ENCODE measurements around the gene CUX1. TPM values are rescaled to one million over a fixed set of nuclear protein-coding genes. Genes with fewer than 3 reads are reported as not detected.

CUX1 gene
- total RNA-seq, 1 donor from 2014 or later: 89.1 TPM

GRCh38 chr7:101891936-101892640, 74.7 kb downstream of the CUX1 start:
- no peak overlapping the region for H3K4me3 Mint-ChIP-seq (ENCODE audit: unreplicated experiment)
- no peaks in the 10 kb centered on the region for H3K27me3 Mint-ChIP-seq (ENCODE audit: unreplicated experiment)
- no peak overlapping the region for H3K27ac Mint-ChIP-seq (ENCODE audit: unreplicated experiment)
- H3K36me3 Mint-ChIP-seq (ENCODE audit: unreplicated experiment): no peaks in the 10 kb centered on the region
- peaks cover 9% of the 10 kb centered on the region for H3K4me1 Mint-ChIP-seq (ENCODE audit: unreplicated experiment)
- no peak for DNase-seq (ENCODE audit: extremely low spot score, unreplicated experiment)
- no peaks in the 10 kb centered on the region for H3K9me3 Mint-ChIP-seq (ENCODE audit: unreplicated experiment)
- TF ChIP-seq CTCF (IDR thresholded peaks at IDR 0.05): no peak

- Mint-ChIP-seq H3K4me3 (ENCODE audit: unreplicated experiment) (no peak overlapping the region), H3K9me3 (ENCODE audit: unreplicated experiment) (no peaks in the 10 kb centered on the region), H3K4me1 (ENCODE audit: unreplicated experiment) (peaks cover 11% of the 10 kb centered on the region), H3K27ac (ENCODE audit: unreplicated experiment) (no peak overlapping the region), H3K36me3 (ENCODE audit: unreplicated experiment) (no peaks in the 10 kb centered on the region), H3K27me3 (ENCODE audit: unreplicated experiment) (no peaks in the 10 kb centered on the region)
- no peak for DNase-seq (ENCODE audit: extremely low spot score, unreplicated experiment)
- no peak for TF ChIP-seq CTCF (IDR thresholded peaks at IDR 0.05)
Measured at GRCh38 chr7:101893341-101894082, 76.1 kb downstream of the CUX1 start.

- no peak for TF ChIP-seq CTCF (IDR thresholded peaks at IDR 0.05)
- H3K9me3 Mint-ChIP-seq (ENCODE audit: unreplicated experiment): no peaks in the 10 kb centered on the region
- no peak for DNase-seq (ENCODE audit: extremely low spot score, unreplicated experiment)
- H3K4me1 Mint-ChIP-seq (ENCODE audit: unreplicated experiment): peaks cover 21% of the 10 kb centered on the region
- H3K27ac Mint-ChIP-seq (ENCODE audit: unreplicated experiment): no peak overlapping the region
- H3K4me3 Mint-ChIP-seq (ENCODE audit: unreplicated experiment): no peak overlapping the region
- H3K36me3 Mint-ChIP-seq (ENCODE audit: unreplicated experiment): peaks cover 2% of the 10 kb centered on the region
- H3K27me3 Mint-ChIP-seq (ENCODE audit: unreplicated experiment): no peaks in the 10 kb centered on the region
Measured at GRCh38 chr7:101896316-101896715, 78.9 kb downstream of the CUX1 start.

GRCh38 chr7:101896941-101897340, 79.5 kb downstream of the CUX1 start:
- no peak for DNase-seq (ENCODE audit: extremely low spot score, unreplicated experiment)
- Mint-ChIP-seq H3K4me1 (ENCODE audit: unreplicated experiment) (peaks cover 21% of the 10 kb centered on the region), H3K27ac (ENCODE audit: unreplicated experiment) (no peak overlapping the region), H3K36me3 (ENCODE audit: unreplicated experiment) (peaks cover 2% of the 10 kb centered on the region), H3K27me3 (ENCODE audit: unreplicated experiment) (no peaks in the 10 kb centered on the region), H3K4me3 (ENCODE audit: unreplicated experiment) (no peak overlapping the region), H3K9me3 (ENCODE audit: unreplicated experiment) (no peaks in the 10 kb centered on the region)
- no peak for TF ChIP-seq CTCF (IDR thresholded peaks at IDR 0.05)

- Mint-ChIP-seq H3K36me3 (ENCODE audit: unreplicated experiment) (peaks cover 2% of the 10 kb centered on the region), H3K4me1 (ENCODE audit: unreplicated experiment) (peaks cover 21% of the 10 kb centered on the region), H3K27me3 (ENCODE audit: unreplicated experiment) (no peaks in the 10 kb centered on the region), H3K9me3 (ENCODE audit: unreplicated experiment) (no peaks in the 10 kb centered on the region), H3K4me3 (ENCODE audit: unreplicated experiment) (peak overlapping the region; percentile 40), H3K27ac (ENCODE audit: unreplicated experiment) (peak overlapping the region; percentile 66)
- no peak for TF ChIP-seq CTCF (IDR thresholded peaks at IDR 0.05)
- DNase-seq (ENCODE audit: extremely low spot score, unreplicated experiment): no peak
Measured at GRCh38 chr7:101898106-101898505, 80.7 kb downstream of the CUX1 start.
